Stimulated activated CD8-positive, alpha-beta memory T cell treated with anti-CD3 and anti-CD28 coated beads, Interleukin-12 subunit alpha, Interleukin-12 subunit beta, amount 100 ng/mL, for 24 hours (primary cell): ENCODE results near the gene POMC.
"Not testable (repeated sequence)": the region's sequence is repeated elsewhere in the genome, so short reads cannot be mapped to it uniquely, and the experiment has no call there.

Source experiments
- DNase-seq: peaks from one replicate; pipeline ENCODE4 v3.0.0-alpha.2; 2020; ENCODE audit errors: extremely low read depth

POMC gene

GRCh38 chr2:25132299-25132635, 36.1 kb downstream of the POMC start:
- no peak for DNase-seq

DNA sequence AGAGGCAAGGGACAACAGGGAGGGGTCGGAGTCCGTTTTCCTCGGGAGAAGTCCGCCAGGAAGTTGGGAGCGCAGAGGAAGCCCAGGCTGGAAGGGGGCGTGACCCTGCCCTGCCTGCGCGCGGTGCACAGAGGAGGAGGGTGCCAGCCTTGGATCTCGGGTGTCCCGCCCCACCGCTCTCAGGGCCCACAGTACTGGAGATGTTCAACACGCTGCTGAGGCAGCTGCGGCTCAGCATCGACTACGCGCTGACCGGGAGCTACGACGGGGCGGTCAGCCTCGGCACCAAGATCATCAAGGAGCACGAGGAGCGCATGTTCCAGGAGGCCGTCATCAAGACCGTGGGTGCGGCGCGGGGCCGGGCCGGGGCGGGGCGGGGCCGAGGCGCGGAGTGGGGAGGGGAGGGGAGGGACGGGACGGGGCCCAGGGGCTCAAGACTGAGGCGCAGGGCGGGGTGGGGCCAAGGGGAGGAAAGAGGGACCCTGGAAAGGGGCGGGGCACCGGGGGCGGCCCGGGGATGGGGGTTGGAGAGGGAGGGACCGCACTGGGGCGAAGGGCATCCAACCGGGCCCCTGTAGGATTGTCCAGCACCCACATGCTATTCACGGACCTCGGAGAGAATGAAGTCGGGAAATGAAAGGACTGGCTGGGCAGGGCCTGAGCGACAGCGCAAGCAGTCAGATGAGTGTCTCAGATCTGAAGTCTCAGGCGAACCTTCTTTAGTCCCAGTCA, 36.6 kb downstream of the POMC start:
- DNase-seq: no peak

- no peak for DNase-seq
Measured at GRCh38 chr2:25131253-25131566, 37.2 kb downstream of the POMC start.

- no peak for DNase-seq
Measured at GRCh38 chr2:25129901-25130520, 38.4 kb downstream of the POMC start.

DNA sequence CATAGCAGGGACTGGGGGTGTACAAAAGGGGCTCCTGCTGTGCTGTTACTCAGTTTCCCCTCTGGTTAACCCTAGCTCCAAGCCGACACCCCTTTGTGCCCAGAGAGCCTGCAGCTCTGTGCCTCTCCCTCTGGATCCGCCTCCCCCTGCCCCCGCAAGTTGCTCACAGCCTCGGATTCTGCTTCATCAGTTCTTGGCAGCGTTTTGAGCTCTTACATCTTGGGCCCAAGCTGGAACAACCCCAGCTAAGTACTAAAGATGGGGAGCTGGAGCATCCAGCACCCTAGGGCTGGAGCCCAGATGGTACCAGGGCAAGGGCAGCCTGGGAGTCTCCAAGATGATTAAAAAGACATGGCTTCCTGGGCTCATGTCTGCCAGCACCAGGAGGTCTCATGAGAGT, 40.7 kb downstream of the POMC start:
- no peak for DNase-seq

DNA sequence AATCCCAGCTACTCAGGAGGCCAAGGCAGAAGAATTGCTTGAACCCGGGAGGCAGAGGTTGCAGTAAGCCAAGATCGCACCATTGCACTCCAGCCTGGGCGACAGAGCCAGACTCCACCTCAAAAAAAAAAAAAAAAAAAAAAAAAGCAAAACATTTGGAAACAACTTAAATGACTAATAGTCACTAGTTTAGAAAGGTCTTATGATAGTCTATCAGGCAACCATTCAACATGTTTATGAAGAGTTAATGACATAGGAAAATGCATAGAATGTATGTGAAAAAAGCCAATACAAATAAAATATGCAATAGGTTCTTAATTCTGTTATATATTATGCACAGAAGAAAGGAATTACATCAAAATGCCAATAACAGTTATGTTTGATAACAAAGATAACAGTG, 41.3 kb downstream of the POMC start:
- not testable (repeated sequence) for DNase-seq

GRCh38 chr2:25125976-25126375, 42.4 kb downstream of the POMC start:
- no peak for DNase-seq

DNA sequence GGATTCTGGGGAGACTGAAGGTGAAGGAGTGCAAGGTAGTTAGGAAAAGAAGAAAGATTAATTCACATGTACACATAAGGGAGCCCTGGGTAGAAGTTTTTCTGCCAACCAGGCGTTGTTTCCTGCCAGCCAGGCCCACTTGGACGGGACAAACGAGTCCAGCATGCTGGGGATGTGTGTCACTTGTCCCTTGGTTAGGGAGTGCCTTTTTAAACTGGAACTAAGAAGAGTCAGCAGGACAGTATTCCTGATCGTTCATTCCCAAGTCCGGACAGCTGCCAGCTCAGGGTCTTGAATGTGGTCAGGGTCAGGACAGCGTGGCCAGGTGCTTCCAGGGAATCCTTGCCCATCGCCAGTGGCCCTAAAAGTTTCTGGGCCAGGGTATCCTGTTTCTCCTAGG, 43.2 kb downstream of the POMC start:
- DNase-seq: no peak

DNA sequence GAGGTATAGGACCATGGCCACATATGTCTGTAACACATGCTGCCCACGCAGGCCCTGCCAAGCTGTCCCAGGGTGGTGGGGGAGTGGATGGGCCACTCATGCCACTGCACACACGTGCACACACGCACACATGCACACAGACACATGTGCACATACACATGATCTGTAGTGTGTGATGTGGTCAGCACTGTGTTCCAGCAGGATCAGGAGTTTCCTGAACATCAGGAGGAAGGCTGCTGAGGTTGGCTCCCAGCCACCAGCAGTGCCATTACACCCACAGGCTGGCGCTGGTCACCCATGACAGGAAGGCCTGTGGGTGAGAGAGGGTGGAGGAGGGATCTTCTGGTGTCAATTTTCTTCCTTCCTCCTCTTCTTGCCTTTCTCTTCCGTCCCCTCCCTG, 44.7 kb downstream of the POMC start:
- DNase-seq: no peak

- no peak for DNase-seq
Measured at GRCh38 chr2:25122367-25122766, 46.0 kb downstream of the POMC start.

- no peak for DNase-seq
Measured at GRCh38 chr2:25119263-25119662, 49.1 kb downstream of the POMC start.

- DNase-seq: no peak
Measured at GRCh38 chr2:25116956-25117355, 51.4 kb downstream of the POMC start.

DNA sequence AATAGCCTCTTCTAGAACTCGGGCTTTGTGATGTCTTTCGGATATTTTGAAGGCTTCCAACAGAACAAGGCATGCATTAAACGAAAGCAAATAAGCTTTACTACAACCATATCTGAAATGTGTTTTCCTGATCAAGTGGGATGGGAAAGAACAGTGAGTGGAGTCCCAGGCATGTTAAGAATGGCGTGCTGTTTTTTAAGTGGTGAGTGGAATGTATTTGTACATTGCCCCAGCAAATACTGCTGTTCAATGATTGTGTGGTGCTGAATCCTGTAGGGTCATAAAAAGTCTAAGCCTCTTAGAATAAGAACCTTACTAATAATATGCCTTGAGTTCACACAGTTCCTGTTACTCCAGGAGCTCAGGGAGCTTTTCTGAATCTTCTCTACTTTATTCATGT, 52.5 kb downstream of the POMC start:
- DNase-seq: no peak

DNA sequence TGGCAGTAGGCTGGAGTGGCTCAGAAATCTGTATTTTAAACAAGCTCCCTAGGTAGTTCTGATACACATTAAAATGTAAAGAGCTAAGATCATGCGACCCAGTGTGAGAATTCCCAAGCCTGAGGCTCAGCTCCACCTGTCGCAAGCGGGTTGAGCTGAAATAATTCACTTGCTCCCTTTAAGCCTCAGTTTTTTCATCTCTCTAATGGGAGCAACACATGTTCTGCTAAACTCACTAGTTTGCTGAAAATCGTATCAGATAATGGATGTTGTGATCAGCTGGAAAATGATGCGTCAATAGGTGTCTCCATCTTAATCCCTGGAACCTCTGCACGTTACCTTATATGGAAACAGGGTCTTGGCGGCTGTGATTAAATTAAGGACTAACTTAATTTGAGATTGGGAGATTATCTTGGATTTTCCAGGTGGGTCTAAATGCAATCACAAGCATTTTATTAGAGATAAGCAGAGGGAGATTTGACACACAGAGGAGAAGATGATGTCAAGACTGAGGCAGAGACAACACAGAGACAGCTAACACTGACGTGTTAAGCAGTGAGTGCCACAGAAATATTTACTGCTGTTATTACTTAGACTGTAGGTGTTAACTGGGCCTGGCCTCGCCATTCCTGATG, 53.0 kb downstream of the POMC start:
- no peak for DNase-seq

DNA sequence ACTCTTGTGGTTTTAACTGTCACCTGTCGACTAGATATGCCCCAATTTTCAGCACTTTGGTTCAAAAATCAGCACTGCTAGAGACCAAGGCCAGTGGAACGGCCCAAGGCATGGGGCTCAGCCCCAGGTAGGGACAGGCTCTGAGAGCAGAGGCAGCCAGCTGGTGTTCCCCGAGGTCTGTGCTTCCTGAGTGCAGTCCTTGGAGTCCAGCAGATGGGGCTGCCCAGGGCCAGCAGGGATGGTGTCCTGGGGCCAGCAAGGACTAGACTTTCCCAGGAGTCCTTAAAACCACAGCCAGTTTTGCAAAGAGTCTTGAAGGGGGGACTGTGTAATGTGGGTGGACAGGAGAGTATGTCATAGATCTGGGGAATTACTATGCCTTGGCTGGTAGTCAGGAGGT, 56.3 kb downstream of the POMC start:
- no peak for DNase-seq
